ENCODE results near the gene CDC42BPA. TPM values are rescaled to one million over a fixed set of nuclear protein-coding genes. Genes with fewer than 3 reads are reported as not detected.

The CDC42BPA gene
- total and polyA plus RNA-seq, 2 donors (not counting 3 experiments of a cell fraction or from before 2014, with no cell fraction given): 26.1 to 92.6 TPM

- POLR2A ChIA-PET: no interaction called here
- H3K4me3 ChIP-seq (replicated peaks in 1 of 3; ENCODE audit: insufficient read depth in 1 of 3, low read depth in 1 of 3, low read length in 3 of 3): no peak overlapping the region
- no peaks in the 10 kb centered on the region for H4K20me1 ChIP-seq (replicated peaks; ENCODE audit: control insufficient read depth, extremely low read depth, insufficient read depth, low read length)
- CTCF ChIA-PET: interaction anchor here (1.2 kb wide), 1 partner anchor 13 kb away, joined by 3 read pairs; no protein-coding TSS in a partner anchor
- H2AFZ ChIP-seq (ENCODE audit: low read depth, low read length): no peak overlapping the region
- FAIRE-seq (no peak), DNase-seq (ENCODE audit: low read depth, low spot score) (no peak)
- peaks cover 2% of the 10 kb centered on the region for H3K79me2 ChIP-seq (ENCODE audit: control insufficient read depth, insufficient read depth, low read length)
- dilution Hi-C loops (cut with MboI; ENCODE audit: extremely low pct_ligation_motif_present, low sequenced_read_pairs): no loop called here
- no peaks in the 10 kb centered on the region for H3K9me1 ChIP-seq (replicated peaks; ENCODE audit: control insufficient read depth, extremely low read depth, insufficient read depth, low read length)
- no peak overlapping the region for H3K4me2 ChIP-seq (ENCODE audit: insufficient read depth, low read length)
- no peak overlapping the region for H3K9ac ChIP-seq (replicated peaks; ENCODE audit: extremely low read depth, insufficient read depth, low read length)
- H3K27ac ChIP-seq (ENCODE audit: insufficient read depth, low read depth, low read length): no peak overlapping the region
- H3K9me3 ChIP-seq (replicated peaks; ENCODE audit: control insufficient read depth, insufficient read depth, low read length): no peaks in the 10 kb centered on the region
- H3K27me3 ChIP-seq (ENCODE audit: control insufficient read depth in 2 of 2, insufficient read depth in 2 of 2, low read length in 2 of 2): no peaks in the 10 kb centered on the region
- intact Hi-C loops (cut with micrococcal nuclease): no loop called here
- BruUV-seq (replicated peaks): no TSS peak
- H3K36me3 ChIP-seq (ENCODE audit: control insufficient read depth in 2 of 2, extremely low read depth in 1 of 2, insufficient read depth in 2 of 2, low read length in 2 of 2): peaks cover 9 to 10% of the 10 kb centered on the region in 2 experiments
- TF ChIP-seq GATA2 (IDR thresholded peaks at IDR 0.05; ENCODE audit: insufficient read depth, insufficient read length, low read depth, low read length): no peak
- TF ChIP-seq POLR2AphosphoS5 (IDR thresholded peaks at IDR 0.05; ENCODE audit: insufficient read depth, low read depth, low read length): no peak
- TF ChIP-seq MYC (IDR thresholded peaks at IDR 0.05; ENCODE audit: low read depth, low read length): no peak
- TF ChIP-seq POLR2A (IDR thresholded peaks at IDR 0.05; ENCODE audit: low read depth, low read length): no peak
- no peak for TF ChIP-seq MAX (IDR thresholded peaks at IDR 0.05; ENCODE audit: insufficient read depth, insufficient read length)
- no peak for TF ChIP-seq JUN (IDR thresholded peaks at IDR 0.05; ENCODE audit: borderline replicate concordance, insufficient read depth, insufficient read length, low read depth)
- H3K4me1 ChIP-seq (ENCODE audit: control insufficient read depth, extremely low read depth, insufficient read depth, low read length): no peaks in the 10 kb centered on the region
Observed at GRCh38 chr1:227094249-227094966, 223.9 kb downstream of the CDC42BPA start.

GRCh38 chr1:227093309-227093708, 225.0 kb downstream of the CDC42BPA start:
- H3K4me1 ChIP-seq (ENCODE audit: control insufficient read depth, extremely low read depth, insufficient read depth, low read length): no peaks in the 10 kb centered on the region
- intact Hi-C loops (cut with micrococcal nuclease) (no loop called here), dilution Hi-C loops (cut with MboI; ENCODE audit: extremely low pct_ligation_motif_present, low sequenced_read_pairs) (no loop called here)
- ChIA-PET CTCF (no interaction called here), POLR2A (no interaction called here)
- no peak overlapping the region for H3K4me2 ChIP-seq (ENCODE audit: insufficient read depth, low read length)
- peaks cover 2% of the 10 kb centered on the region for H3K79me2 ChIP-seq (ENCODE audit: control insufficient read depth, insufficient read depth, low read length)
- no peak for FAIRE-seq
- H2AFZ ChIP-seq (ENCODE audit: low read depth, low read length): no peak overlapping the region
- no peaks in the 10 kb centered on the region for H3K9me3 ChIP-seq (replicated peaks; ENCODE audit: control insufficient read depth, insufficient read depth, low read length)
- no peaks in the 10 kb centered on the region for H4K20me1 ChIP-seq (replicated peaks; ENCODE audit: control insufficient read depth, extremely low read depth, insufficient read depth, low read length)
- H3K9ac ChIP-seq (replicated peaks; ENCODE audit: extremely low read depth, insufficient read depth, low read length): no peak overlapping the region
- no peaks in the 10 kb centered on the region for H3K9me1 ChIP-seq (replicated peaks; ENCODE audit: control insufficient read depth, extremely low read depth, insufficient read depth, low read length)
- no peaks in the 10 kb centered on the region for H3K27me3 ChIP-seq (ENCODE audit: control insufficient read depth in 2 of 2, insufficient read depth in 2 of 2, low read length in 2 of 2)
- no peak for DNase-seq (ENCODE audit: low read depth, low spot score)
- peaks cover 4 to 11% of the 10 kb centered on the region in 2 experiments for H3K36me3 ChIP-seq (ENCODE audit: control insufficient read depth in 2 of 2, extremely low read depth in 1 of 2, insufficient read depth in 2 of 2, low read length in 2 of 2)
- no TSS peak for BruUV-seq (replicated peaks)
- H3K4me3 ChIP-seq (replicated peaks in 1 of 3; ENCODE audit: insufficient read depth in 1 of 3, low read depth in 1 of 3, low read length in 3 of 3): no peak overlapping the region
- TF ChIP-seq MYC (IDR thresholded peaks at IDR 0.05; ENCODE audit: low read depth, low read length): no peak
- TF ChIP-seq GATA2 (IDR thresholded peaks at IDR 0.05; ENCODE audit: insufficient read depth, insufficient read length, low read depth, low read length): no peak
- TF ChIP-seq JUN (IDR thresholded peaks at IDR 0.05; ENCODE audit: borderline replicate concordance, insufficient read depth, insufficient read length, low read depth): no peak
- no peak for TF ChIP-seq MAX (IDR thresholded peaks at IDR 0.05; ENCODE audit: insufficient read depth, insufficient read length)
- no peak for TF ChIP-seq FOS (IDR thresholded peaks at IDR 0.05; ENCODE audit: borderline replicate concordance, insufficient read depth, low read length)
- no peak for TF ChIP-seq POLR2AphosphoS5 (IDR thresholded peaks at IDR 0.05; ENCODE audit: insufficient read depth, low read depth, low read length)
- no peak for TF ChIP-seq EZH2 (IDR thresholded peaks at IDR 0.05; ENCODE audit: borderline replicate concordance, low read depth, low read length, severe bottlenecking)
- no peak overlapping the region for H3K27ac ChIP-seq (ENCODE audit: insufficient read depth, low read depth, low read length)

All from endothelial cell of umbilical vein (primary cell).